ENCODE results near the gene FERMT2.

DNA sequence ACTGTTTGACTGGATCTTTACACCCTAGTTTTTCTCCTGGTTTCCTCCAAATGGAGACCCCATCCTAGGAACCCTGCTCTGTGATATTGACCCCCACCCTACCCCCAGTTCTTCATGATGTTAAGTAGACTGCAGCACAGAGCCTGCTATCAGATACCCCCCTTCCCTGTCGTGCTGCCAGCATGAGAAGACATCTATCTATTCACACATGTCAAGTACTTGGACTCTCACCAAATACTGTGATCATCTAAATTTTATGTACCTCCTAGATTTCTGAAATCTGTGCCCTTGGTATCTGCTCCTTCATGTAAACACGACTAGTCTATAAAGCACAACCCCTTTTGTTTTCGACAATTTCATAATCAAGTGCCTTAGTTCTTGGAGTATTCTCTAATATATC, 38.9 kb downstream of the FERMT2 start:
- no peak for TF ChIP-seq CTCF (IDR thresholded peaks at IDR 0.05)
- TF ChIP-seq POLR2A (IDR thresholded peaks at IDR 0.05): no peak
